CD14-positive monocyte (primary cell): ENCODE measurements around the gene TBP. TPM values are rescaled to one million over a fixed set of nuclear protein-coding genes. Genes with fewer than 3 reads are reported as not detected.
"Not testable (repeated sequence)": the region's sequence is repeated elsewhere in the genome, so short reads cannot be mapped to it uniquely, and the experiment has no call there.

ENCODE experiments used
- DNase-seq, 3 donors: peaks; one replicate each; pipeline ENCODE4 v3.0.0-alpha.2; 2011 to 2022
- H2AFZ ChIP-seq: 2 replicates; pipeline ENCODE4 v1.6.0; 2012; ENCODE audit warnings: mild to moderate bottlenecking, low read depth, low read length, inconsistent platforms; ENCODE audit not compliant: insufficient read depth, poor library complexity, severe bottlenecking
- H3K27ac ChIP-seq, 2 donors: 1 replicate in 1 of 2; 2 replicates in 1 of 2; pipeline ENCODE4 v1.5.1; 2012 to 2013; ENCODE audit warnings: low read length in 2 of 2, control low read depth in 1 of 2, inconsistent platforms in 1 of 2, low read depth in 1 of 2, mild to moderate bottlenecking in 1 of 2
- H3K27me3 ChIP-seq, 2 donors: one replicate each; pipeline versions ENCODE4 v1.6.0 to v1.6.1; 2011 to 2013; ENCODE audit warnings: low read length in 2 of 2; ENCODE audit not compliant: control insufficient read depth in 2 of 2, insufficient read depth in 2 of 2
- H3K36me3 ChIP-seq, 2 donors: replicated peaks in 1 of 2; 1 replicate in 1 of 2; 2 replicates in 1 of 2; pipeline versions ENCODE4 v1.5.1 to v1.6.1; 2012 to 2013; ENCODE audit warnings: low read length in 2 of 2, control low read depth in 1 of 2, inconsistent platforms in 1 of 2, mild to moderate bottlenecking in 1 of 2; ENCODE audit not compliant: insufficient read depth in 2 of 2, control insufficient read depth in 1 of 2
- H3K4me1 ChIP-seq, 2 donors: 1 replicate in 1 of 2; 2 replicates in 1 of 2; pipeline versions ENCODE4 v1.5.1 to v1.6.1; 2012 to 2013; ENCODE audit warnings: low read length in 2 of 2, control low read depth in 1 of 2, inconsistent platforms in 1 of 2, mild to moderate bottlenecking in 1 of 2, moderate library complexity in 1 of 2; ENCODE audit not compliant: insufficient read depth in 2 of 2, control insufficient read depth in 1 of 2
- H3K4me2 ChIP-seq: replicated peaks from 2 replicates; pipeline ENCODE3; 2012; ENCODE audit warnings: low read length, moderate library complexity, mild to moderate bottlenecking; ENCODE audit not compliant: poor library complexity, severe bottlenecking; ENCODE audit errors: extremely low read depth
- H3K4me3 ChIP-seq, 3 experiments: fragments of 200-600 bp in 1 of 3; sonication (generic) in 1 of 3; replicated peaks in 1 of 3; 1 replicate in 2 of 3; 2 replicates in 1 of 3; pipeline ENCODE4 v1.5.1; 2011 to 2013; ENCODE audit warnings: low read length in 3 of 3, mild to moderate bottlenecking in 3 of 3, control low read depth in 2 of 3, low read depth in 2 of 3, inconsistent platforms in 1 of 3, moderate library complexity in 1 of 3
- H3K79me2 ChIP-seq: 2 replicates; pipeline ENCODE4 v1.6.0; 2012; ENCODE audit warnings: mild to moderate bottlenecking, control low read depth, inconsistent platforms, low read length, moderate library complexity; ENCODE audit not compliant: insufficient read depth
- H3K9ac ChIP-seq: 2 replicates; pipeline ENCODE4 v1.6.0; 2017; ENCODE audit warnings: low read length, mild to moderate bottlenecking; ENCODE audit not compliant: insufficient read depth, poor library complexity, severe bottlenecking
- H3K9me3 ChIP-seq, 2 donors: replicated peaks in 1 of 2; 1 replicate in 1 of 2; 2 replicates in 1 of 2; pipeline versions ENCODE4 v1.5.1 to v1.6.1; 2012 to 2013; ENCODE audit warnings: low read length in 2 of 2, control low read depth in 1 of 2; ENCODE audit not compliant: control insufficient read depth in 1 of 2, insufficient read depth in 1 of 2
- H4K20me1 ChIP-seq: 2 replicates; pipeline ENCODE4 v1.6.0; 2012; ENCODE audit warnings: mild to moderate bottlenecking, low read length, control low read depth, moderate library complexity; ENCODE audit not compliant: insufficient read depth
- H3K27ac Mint-ChIP-seq, 7 donors: one replicate each; pipeline ENCODE4 v1.8.0; 2020; ENCODE audit warnings: mild to moderate bottlenecking in 7 of 7, mixed read lengths in 7 of 7, moderate library complexity in 6 of 7, inconsistent platforms in 2 of 7
- H3K27me3 Mint-ChIP-seq, 3 donors: one replicate each; pipeline ENCODE4 v1.8.0; 2021 to 2022; ENCODE audit warnings: low read depth in 3 of 3, mild to moderate bottlenecking in 3 of 3, mixed read lengths in 3 of 3, moderate library complexity in 3 of 3, inconsistent platforms in 1 of 3
- H3K36me3 Mint-ChIP-seq, 2 donors: one replicate each; pipeline ENCODE4 v1.8.0; 2020; ENCODE audit warnings: mixed read lengths in 2 of 2, inconsistent platforms in 1 of 2, mild to moderate bottlenecking in 1 of 2
- H3K4me1 Mint-ChIP-seq: one replicate; pipeline ENCODE4 v1.8.0; 2020; ENCODE audit warnings: mild to moderate bottlenecking, mixed read lengths
- H3K4me3 Mint-ChIP-seq, 2 donors: one replicate each; pipeline ENCODE4 v1.8.0; 2020; ENCODE audit warnings: mild to moderate bottlenecking in 2 of 2, mixed read lengths in 2 of 2, moderate library complexity in 1 of 2
- H3K9me3 Mint-ChIP-seq, 7 donors: one replicate each; pipeline ENCODE4 v1.8.0; 2020 to 2022; ENCODE audit warnings: mixed read lengths in 7 of 7, mild to moderate bottlenecking in 6 of 7, moderate library complexity in 6 of 7, inconsistent platforms in 2 of 7
- whole genome bisulfite sequencing: methylation state at CpG from one replicate; pipeline ENCODE4 v1.1.5; 2013; ENCODE audit warnings: missing lambda C conversion rate; ENCODE audit not compliant: insufficient coverage; 5-methylcytosine and 5-hydroxymethylcytosine counted together
- intact Hi-C, 2 donors: fragments of 100-400 bp; cut with micrococcal nuclease; formaldehyde crosslinking; loops; one replicate each; pipeline versions ENCODE4 v1.15.0 to v1.15.1; 2023
- polyA plus RNA-seq, 3 donors: library from polyadenylated mRNA; depleted of rRNA in 1 of 3; unstranded in 2 of 3; stranded (reverse) in 1 of 3; fragments of 300-500 nt in 2 of 3; fragments of >200 nt in 1 of 3; fragmentation: Illumina TruSeq in 2 of 3; gene quantifications; 1 replicate in 2 of 3; 2 replicates in 1 of 3; pipeline ENCODE4 v1.2.3, GENCODE V29; 2012 to 2021
- TF ChIP-seq, protein P1 (sequence below): fragments of 200-600 bp; IDR thresholded peaks from one replicate; pipeline ENCODE4 v1.8.0; 2022; ENCODE audit warnings: antibody characterized with exemption, mild to moderate bottlenecking

The TBP gene
- polyA plus RNA-seq, 3 donors: 7.3 to 14.5 (median 14.4) TPM

DNA sequence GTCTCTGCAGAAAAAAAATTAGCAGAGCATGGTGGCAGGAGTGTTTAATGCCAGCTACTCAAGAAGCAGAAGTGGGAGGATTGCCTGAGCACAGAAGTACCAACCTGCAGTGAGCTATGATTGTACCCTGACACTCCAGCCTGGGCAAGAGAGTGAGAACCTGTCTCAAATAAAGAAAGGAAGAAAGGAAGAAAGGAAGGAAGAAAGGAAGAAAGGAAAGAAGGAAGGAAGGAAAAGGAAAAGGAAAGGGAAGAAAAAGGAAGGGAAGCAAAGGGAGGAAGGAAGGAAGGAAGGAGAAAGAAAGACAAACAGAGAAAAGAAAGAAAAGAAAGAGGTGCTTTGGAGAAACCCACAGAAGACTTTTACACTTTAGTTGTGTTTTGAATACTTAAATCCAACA lies 43.1 kb downstream of the TBP start:
- H3K9me3 ChIP-seq: peaks cover 3 to 9% of the 10 kb centered on the region in 2 donors
- TF ChIP-seq, protein P1, sequence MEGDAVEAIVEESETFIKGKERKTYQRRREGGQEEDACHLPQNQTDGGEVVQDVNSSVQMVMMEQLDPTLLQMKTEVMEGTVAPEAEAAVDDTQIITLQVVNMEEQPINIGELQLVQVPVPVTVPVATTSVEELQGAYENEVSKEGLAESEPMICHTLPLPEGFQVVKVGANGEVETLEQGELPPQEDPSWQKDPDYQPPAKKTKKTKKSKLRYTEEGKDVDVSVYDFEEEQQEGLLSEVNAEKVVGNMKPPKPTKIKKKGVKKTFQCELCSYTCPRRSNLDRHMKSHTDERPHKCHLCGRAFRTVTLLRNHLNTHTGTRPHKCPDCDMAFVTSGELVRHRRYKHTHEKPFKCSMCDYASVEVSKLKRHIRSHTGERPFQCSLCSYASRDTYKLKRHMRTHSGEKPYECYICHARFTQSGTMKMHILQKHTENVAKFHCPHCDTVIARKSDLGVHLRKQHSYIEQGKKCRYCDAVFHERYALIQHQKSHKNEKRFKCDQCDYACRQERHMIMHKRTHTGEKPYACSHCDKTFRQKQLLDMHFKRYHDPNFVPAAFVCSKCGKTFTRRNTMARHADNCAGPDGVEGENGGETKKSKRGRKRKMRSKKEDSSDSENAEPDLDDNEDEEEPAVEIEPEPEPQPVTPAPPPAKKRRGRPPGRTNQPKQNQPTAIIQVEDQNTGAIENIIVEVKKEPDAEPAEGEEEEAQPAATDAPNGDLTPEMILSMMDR: no peak
- no peaks in the 10 kb centered on the region for H3K36me3 ChIP-seq
- H3K4me1 ChIP-seq: no peaks in the 10 kb centered on the region
- Mint-ChIP-seq H3K4me3 (peak overlapping the region in 1 of 2 donors; percentile 5), H3K27ac (no peak overlapping the region), H3K27me3 (peaks cover 7 to 16% (median 11%) of the 10 kb centered on the region in 3 donors), H3K4me1 (no peaks in the 10 kb centered on the region), H3K9me3 (peaks cover 6 to 16% (median 11%) of the 10 kb centered on the region in 7 donors), H3K36me3 (no peaks in the 10 kb centered on the region)
- H3K27ac ChIP-seq: no peak overlapping the region
- H2AFZ ChIP-seq: no peak overlapping the region
- H4K20me1 ChIP-seq: no peaks in the 10 kb centered on the region
- H3K79me2 ChIP-seq: no peaks in the 10 kb centered on the region
- intact Hi-C loops: no loop called here
- no peak overlapping the region for H3K4me3 ChIP-seq
- no peaks in the 10 kb centered on the region for H3K27me3 ChIP-seq
- no peak for DNase-seq
- H3K9ac ChIP-seq: no peak overlapping the region
- H3K4me2 ChIP-seq: no peak overlapping the region

DNA sequence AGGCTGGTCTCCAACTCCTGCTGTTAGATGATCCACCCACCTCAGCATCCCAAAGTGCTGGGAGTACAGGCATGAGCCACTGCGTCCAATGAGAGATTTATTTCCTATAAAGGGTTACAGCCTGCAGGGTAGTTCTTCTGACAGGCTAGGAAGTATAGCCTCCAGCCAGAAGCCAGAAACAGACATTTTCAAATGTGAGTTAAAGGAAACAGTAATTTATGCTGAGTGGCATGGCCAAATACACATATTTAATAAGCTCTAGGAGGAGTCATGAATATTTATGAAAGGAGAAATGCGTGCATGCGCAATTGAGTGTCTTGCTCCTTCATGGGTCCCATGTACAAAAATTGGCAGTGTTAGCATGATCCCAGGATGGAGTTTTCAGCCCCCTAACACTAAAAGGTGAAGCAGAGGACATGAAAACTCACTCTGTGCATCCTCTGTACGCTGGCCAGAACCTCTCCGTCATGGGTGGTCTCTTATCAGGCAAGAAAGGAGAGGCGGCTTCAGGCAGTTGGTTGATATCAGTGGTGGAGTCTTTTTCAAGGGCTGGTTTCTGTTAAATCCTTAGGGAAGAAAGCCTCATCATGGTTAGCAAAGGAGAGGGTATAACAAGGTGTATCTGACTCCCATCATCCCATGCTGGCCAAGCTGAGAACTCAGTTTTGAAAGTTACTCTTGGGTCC lies 51.5 kb downstream of the TBP start:
- Mint-ChIP-seq H3K9me3 (peaks cover 0 to 22% (median 9%) of the 10 kb centered on the region in 7 donors), H3K4me1 (no peaks in the 10 kb centered on the region), H3K4me3 (peak overlapping the region in 1 of 2 donors; percentile 5), H3K27me3 (peaks cover 20 to 31% (median 22%) of the 10 kb centered on the region in 3 donors), H3K36me3 (no peaks in the 10 kb centered on the region), H3K27ac (no peak overlapping the region)
- H3K4me1 ChIP-seq: no peaks in the 10 kb centered on the region
- H3K9ac ChIP-seq: no peak overlapping the region
- no peak overlapping the region for H3K27ac ChIP-seq
- TF ChIP-seq, protein P1: no peak
- H3K27me3 ChIP-seq: peaks cover 0 to 5% of the 10 kb centered on the region in 2 donors
- no peaks in the 10 kb centered on the region for H3K79me2 ChIP-seq
- H4K20me1 ChIP-seq: no peaks in the 10 kb centered on the region
- no peak for DNase-seq
- H3K4me2 ChIP-seq: no peak overlapping the region
- 47% methylated on average over 3 of the region's 6 CpGs for WGBS
- intact Hi-C loops: no loop called here
- H2AFZ ChIP-seq: no peak overlapping the region
- H3K9me3 ChIP-seq: no peaks in the 10 kb centered on the region
- no peaks in the 10 kb centered on the region for H3K36me3 ChIP-seq
- no peak overlapping the region for H3K4me3 ChIP-seq

DNA sequence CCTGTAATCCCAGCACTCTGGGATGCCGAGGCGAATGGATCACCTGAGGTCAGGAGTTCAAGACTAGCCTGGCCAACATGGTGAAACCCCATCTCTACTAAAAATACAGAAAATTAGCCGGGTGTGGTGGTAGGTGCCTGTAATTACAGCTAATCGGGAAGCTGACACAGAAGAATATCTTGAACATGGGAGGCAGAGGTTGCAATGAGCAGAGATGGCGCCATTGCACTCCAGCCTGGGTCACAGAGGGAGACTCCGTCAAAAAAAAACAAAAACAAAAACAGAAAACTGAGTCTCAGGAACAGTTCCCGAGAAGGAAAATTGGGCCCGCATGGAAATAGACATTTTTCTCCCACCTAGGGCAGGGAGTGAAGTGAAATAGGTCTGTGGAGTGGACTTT lies 55.1 kb downstream of the TBP start:
- H3K9me3 ChIP-seq, H3K79me2 ChIP-seq, DNase-seq, H3K36me3 Mint-ChIP-seq, H3K4me1 ChIP-seq, H2AFZ ChIP-seq, H3K4me2 ChIP-seq, intact Hi-C loops, H4K20me1 ChIP-seq, H3K27ac Mint-ChIP-seq, H3K9ac ChIP-seq, H3K4me3 ChIP-seq, H3K4me3 Mint-ChIP-seq, H3K4me1 Mint-ChIP-seq, H3K27ac ChIP-seq, H3K36me3 ChIP-seq: not testable (repeated sequence)
- WGBS: no CpG with 5 or more reads among the region's 8 CpGs
- peaks cover 0 to 13% of the 10 kb centered on the region in 2 donors for H3K27me3 ChIP-seq
- H3K9me3 Mint-ChIP-seq: peaks cover 0 to 14% (median 4%) of the 10 kb centered on the region in 7 donors
- H3K27me3 Mint-ChIP-seq: peaks cover 27 to 45% (median 31%) of the 10 kb centered on the region in 3 donors
